Ovary (tissue), 3 donors: ENCODE data around the gene NDST4.

Experiments used
- CTCF ChIP-seq, 3 donors: fragments of 450-650 bp in 2 of 3; fragments of 200-600 bp in 1 of 3; IDR thresholded peaks; one replicate each; pipeline versions ENCODE4 v1.5.1 to v1.8.0; 2016 to 2022; ENCODE audit warnings: antibody characterized with exemption in 3 of 3, mild to moderate bottlenecking in 1 of 3
- EP300 ChIP-seq: sonication (generic); formaldehyde crosslinking; IDR thresholded peaks from one replicate; pipeline ENCODE4 v1.6.1; 2017; ENCODE audit warnings: antibody characterized with exemption
- POLR2A ChIP-seq: fragments of 450-650 bp; IDR thresholded peaks from one replicate; pipeline ENCODE4 v1.6.1; 2017; ENCODE audit warnings: antibody characterized with exemption, mild to moderate bottlenecking, moderate library complexity
- donor health status: DM: no; HTN: no; CAD: no.

DNA sequence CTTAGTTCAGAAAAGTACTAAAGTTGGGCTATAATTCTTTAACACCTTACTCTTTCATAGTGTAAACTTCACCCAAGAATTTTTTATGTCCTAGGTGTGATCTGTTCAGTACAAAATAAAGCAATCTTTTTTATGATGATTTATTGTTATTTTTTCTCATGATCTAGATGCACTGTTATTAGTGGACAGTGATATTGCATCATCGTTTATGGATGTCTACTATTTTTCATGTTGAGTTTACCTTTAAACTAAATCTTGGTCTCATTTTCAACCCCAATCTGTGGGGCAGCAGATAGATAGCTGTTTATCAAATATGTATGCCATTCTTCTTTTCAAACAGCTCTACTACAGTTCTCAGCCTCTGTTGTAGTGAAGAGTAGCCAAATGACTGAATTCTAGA lies 299.5 kb downstream of the NDST4 start:
- TF ChIP-seq POLR2A (no peak), CTCF (IDR thresholded peaks at IDR 0.05) (no peak), EP300 (no peak)
